ENCODE measurements around the gene SPIRE2.
"Not testable (repeated sequence)": the region's sequence is repeated elsewhere in the genome, so short reads cannot be mapped to it uniquely, and the experiment has no call there.

Gene SPIRE2

DNA sequence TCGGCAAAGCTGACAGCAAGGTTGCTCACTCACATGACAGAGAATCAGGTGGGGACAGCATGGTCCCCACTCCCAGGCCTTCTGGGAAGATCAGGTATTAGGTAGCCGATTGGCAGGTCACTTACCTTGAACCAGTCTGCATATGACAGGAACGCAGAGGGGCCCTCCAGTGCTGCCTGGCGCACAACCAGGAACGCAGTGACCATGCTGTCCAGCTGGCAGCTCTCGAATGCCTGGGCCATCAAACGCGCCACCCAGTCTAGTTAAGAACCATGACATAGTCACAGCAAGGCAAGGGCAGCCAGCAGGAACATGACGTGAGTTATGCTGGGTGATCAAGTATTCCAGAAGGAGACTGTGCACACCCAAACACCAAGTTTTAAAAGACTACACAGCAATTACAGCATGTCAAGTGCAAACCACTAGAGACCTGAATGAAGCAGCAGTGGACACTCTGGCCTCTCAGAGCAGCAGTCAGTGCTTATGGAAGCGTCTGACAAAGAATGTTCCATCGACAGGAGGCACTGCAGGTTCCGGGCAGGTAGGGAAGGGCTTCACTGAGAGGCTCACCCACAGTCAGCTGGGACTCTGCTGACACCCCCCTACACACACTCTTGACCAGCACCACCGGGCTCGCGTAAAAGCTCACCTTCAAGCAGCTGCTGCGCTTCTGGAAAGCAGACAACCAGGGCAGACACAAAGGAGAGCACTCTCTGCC, 36.8 kb upstream of the SPIRE2 start:
- no peak overlapping the region for H3K4me2 ChIP-seq (ENCODE audit: low read length)
- H3K79me2 ChIP-seq = no peaks in the 10 kb centered on the region
- TF ChIP-seq, protein P1, sequence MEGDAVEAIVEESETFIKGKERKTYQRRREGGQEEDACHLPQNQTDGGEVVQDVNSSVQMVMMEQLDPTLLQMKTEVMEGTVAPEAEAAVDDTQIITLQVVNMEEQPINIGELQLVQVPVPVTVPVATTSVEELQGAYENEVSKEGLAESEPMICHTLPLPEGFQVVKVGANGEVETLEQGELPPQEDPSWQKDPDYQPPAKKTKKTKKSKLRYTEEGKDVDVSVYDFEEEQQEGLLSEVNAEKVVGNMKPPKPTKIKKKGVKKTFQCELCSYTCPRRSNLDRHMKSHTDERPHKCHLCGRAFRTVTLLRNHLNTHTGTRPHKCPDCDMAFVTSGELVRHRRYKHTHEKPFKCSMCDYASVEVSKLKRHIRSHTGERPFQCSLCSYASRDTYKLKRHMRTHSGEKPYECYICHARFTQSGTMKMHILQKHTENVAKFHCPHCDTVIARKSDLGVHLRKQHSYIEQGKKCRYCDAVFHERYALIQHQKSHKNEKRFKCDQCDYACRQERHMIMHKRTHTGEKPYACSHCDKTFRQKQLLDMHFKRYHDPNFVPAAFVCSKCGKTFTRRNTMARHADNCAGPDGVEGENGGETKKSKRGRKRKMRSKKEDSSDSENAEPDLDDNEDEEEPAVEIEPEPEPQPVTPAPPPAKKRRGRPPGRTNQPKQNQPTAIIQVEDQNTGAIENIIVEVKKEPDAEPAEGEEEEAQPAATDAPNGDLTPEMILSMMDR (IDR thresholded peaks at IDR 0.05) = no peak
- H3K4me1 ChIP-seq = no peaks in the 10 kb centered on the region
- no peak overlapping the region for H2AFZ ChIP-seq
- H3K27me3 ChIP-seq (ENCODE audit: control insufficient read depth, insufficient read depth, low read length) = no peaks in the 10 kb centered on the region
- no peaks in the 10 kb centered on the region for H3K9me3 ChIP-seq (ENCODE audit: control insufficient read depth, low read length)
- no peaks in the 10 kb centered on the region for H3K36me3 ChIP-seq (ENCODE audit: control insufficient read depth, insufficient read depth, low read length)
- H3K4me3 ChIP-seq (ENCODE audit: low read depth, low read length) = no peak overlapping the region
- H3K27ac ChIP-seq = no peak overlapping the region
- H3K9ac ChIP-seq = no peak overlapping the region

DNA sequence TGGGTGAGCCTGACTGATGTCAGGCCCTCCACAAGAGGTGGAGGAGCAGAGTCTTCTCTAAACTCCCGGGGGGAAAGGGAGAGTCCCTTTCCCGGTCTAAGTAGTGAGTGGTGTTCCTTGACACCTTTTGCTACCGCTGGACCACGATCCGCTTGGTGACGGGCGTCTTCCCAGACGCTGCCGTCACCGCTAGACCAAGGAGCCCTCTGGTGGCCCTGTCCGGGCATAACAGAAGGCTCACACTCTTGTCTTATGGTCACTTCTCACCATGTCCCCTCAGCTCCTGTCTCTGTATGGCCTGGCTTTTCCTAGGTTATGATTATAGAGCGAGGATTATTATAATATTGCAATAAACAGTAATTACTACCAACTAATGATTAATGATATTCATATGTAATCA, 35.2 kb upstream of the SPIRE2 start:
- not testable (repeated sequence) for H3K4me1 ChIP-seq; H3K27ac ChIP-seq; H3K79me2 ChIP-seq; H3K4me3 ChIP-seq (ENCODE audit: low read depth, low read length); H2AFZ ChIP-seq; H3K36me3 ChIP-seq (ENCODE audit: control insufficient read depth, insufficient read depth, low read length); H3K27me3 ChIP-seq (ENCODE audit: control insufficient read depth, insufficient read depth, low read length); H3K9ac ChIP-seq; H3K9me3 ChIP-seq (ENCODE audit: control insufficient read depth, low read length); H3K4me2 ChIP-seq (ENCODE audit: low read length)
- TF ChIP-seq, protein P1 (IDR thresholded peaks at IDR 0.05) = peak; percentile 75

- Histone ChIP-seq H3K36me3 (ENCODE audit: control insufficient read depth, insufficient read depth, low read length) (no peaks in the 10 kb centered on the region), H3K4me3 (ENCODE audit: low read depth, low read length) (no peak overlapping the region), H3K9me3 (ENCODE audit: control insufficient read depth, low read length) (no peaks in the 10 kb centered on the region), H3K9ac (no peak overlapping the region), H3K27ac (no peak overlapping the region), H3K4me1 (no peaks in the 10 kb centered on the region), H2AFZ (no peak overlapping the region), H3K4me2 (ENCODE audit: low read length) (no peak overlapping the region), H3K79me2 (no peaks in the 10 kb centered on the region), H3K27me3 (ENCODE audit: control insufficient read depth, insufficient read depth, low read length) (no peaks in the 10 kb centered on the region)
- TF ChIP-seq, protein P1 (IDR thresholded peaks at IDR 0.05) = no peak
Measured at GRCh38 chr16:89793955-89794354, 34.3 kb upstream of the SPIRE2 start.

- TF ChIP-seq, protein P1 (IDR thresholded peaks at IDR 0.05) = no peak
- no peak overlapping the region for H2AFZ ChIP-seq
- no peak overlapping the region for H3K9ac ChIP-seq
- no peaks in the 10 kb centered on the region for H3K9me3 ChIP-seq (ENCODE audit: control insufficient read depth, low read length)
- no peak overlapping the region for H3K4me2 ChIP-seq (ENCODE audit: low read length)
- no peaks in the 10 kb centered on the region for H3K36me3 ChIP-seq (ENCODE audit: control insufficient read depth, insufficient read depth, low read length)
- no peaks in the 10 kb centered on the region for H3K27me3 ChIP-seq (ENCODE audit: control insufficient read depth, insufficient read depth, low read length)
- H3K4me1 ChIP-seq = no peaks in the 10 kb centered on the region
- no peak overlapping the region for H3K4me3 ChIP-seq (ENCODE audit: low read depth, low read length)
- H3K79me2 ChIP-seq = no peaks in the 10 kb centered on the region
- no peak overlapping the region for H3K27ac ChIP-seq
Measured at GRCh38 chr16:89795676-89796075, 32.6 kb upstream of the SPIRE2 start.

- Histone ChIP-seq H3K36me3 (ENCODE audit: control insufficient read depth, insufficient read depth, low read length) (no peaks in the 10 kb centered on the region), H3K9me3 (ENCODE audit: control insufficient read depth, low read length) (no peaks in the 10 kb centered on the region), H2AFZ (no peak overlapping the region), H3K79me2 (no peaks in the 10 kb centered on the region), H3K27me3 (ENCODE audit: control insufficient read depth, insufficient read depth, low read length) (no peaks in the 10 kb centered on the region), H3K27ac (no peak overlapping the region), H3K9ac (no peak overlapping the region), H3K4me3 (ENCODE audit: low read depth, low read length) (no peak overlapping the region), H3K4me1 (no peaks in the 10 kb centered on the region), H3K4me2 (ENCODE audit: low read length) (no peak overlapping the region)
- TF ChIP-seq, protein P1 (IDR thresholded peaks at IDR 0.05) = no peak
Measured at GRCh38 chr16:89796104-89796503, 32.2 kb upstream of the SPIRE2 start.
